GM12892 (cell line): Measurements from ENCODE around the gene TAGLN2.

ENCODE experiments used
- POLR2A ChIP-seq: IDR thresholded peaks from 2 replicates; pipeline ENCODE4 v1.6.1; 2011; ENCODE audit warnings: low read depth, low read length, control low read depth
- POLR2AphosphoS5 ChIP-seq: IDR thresholded peaks from 2 replicates; pipeline ENCODE4 v1.6.1; 2011; ENCODE audit warnings: low read depth, low read length, control low read depth

DNA sequence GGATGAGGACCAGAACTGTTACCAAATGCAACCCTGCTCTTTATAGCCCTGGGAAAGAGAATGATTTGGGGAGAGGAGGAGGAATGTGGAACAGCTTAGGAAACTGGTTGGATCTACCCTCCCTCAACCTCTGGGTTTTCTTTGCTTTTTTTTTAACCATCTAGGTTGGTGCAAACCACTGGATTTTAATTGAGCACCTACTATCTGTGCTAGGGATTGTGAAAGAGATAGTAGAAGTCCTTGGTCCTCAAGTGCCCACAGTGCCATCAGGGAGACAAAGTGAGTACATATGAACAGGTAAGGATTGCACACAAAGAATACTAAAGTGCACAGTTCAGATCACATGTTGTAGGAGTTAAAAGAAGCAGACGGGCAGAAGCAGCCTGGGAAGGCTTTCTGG, 4.7 kb downstream of the TAGLN2 start:
- TF ChIP-seq POLR2A = no peak
- no peak for TF ChIP-seq POLR2AphosphoS5
